ENCODE data around the gene PANX3. TPM values are rescaled to one million over a fixed set of nuclear protein-coding genes. Genes with fewer than 3 reads are reported as not detected.
A peak's percentile ranks its signal among the peaks of the same experiment; 100 is the strongest.

PANX3 gene
- total and polyA plus RNA-seq, 2 of the 13 experiments (the other 11 are each of a cell fraction or from before 2014, with no cell fraction given): not detected

DNA sequence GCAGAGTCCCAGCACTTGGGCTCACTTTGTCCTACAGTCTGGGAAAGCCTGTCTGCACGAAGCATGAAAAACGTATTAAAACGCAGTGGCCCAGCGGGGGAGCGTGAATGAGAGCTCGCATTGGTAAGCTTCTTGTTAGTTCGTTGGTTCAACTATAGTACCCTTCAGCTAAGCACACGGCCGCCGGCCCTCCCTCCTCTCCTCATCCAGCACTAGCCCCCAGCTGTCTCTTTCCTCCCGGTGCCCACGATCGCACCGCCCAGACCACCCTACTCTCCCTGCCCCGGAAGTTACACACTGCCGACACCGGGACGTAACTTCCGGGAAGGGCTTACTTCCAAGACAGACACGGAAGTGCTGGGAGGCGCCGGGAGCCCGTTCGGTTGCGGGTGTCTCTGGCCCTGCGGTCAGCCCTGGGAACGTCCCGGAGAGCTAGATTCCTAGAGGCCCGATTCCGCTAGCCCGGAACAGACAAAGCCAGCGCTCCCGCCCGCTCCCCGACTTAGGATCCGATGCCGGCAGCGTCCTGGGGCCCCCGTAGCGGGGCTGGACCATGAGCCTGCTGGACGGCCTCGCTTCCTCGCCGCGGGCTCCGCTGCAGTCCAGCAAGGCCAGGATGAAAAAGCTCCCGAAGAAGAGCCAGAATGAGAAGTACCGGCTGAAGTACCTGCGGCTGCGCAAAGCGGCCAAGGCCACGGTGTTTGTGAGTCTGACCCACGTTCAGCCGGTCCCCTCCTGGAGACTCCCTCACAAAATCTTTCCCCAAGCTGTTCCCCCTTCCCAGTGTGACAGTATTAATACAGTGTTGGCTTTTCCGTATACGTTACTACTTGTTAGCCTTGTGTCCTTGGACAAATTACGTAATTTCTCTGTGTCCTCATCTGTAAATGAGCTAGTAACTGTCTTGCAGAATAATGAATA lies 11.6 kb downstream of the PANX3 start, which contains the start of gene TBRG1 (continued):
- TF ChIP-seq, protein P1, sequence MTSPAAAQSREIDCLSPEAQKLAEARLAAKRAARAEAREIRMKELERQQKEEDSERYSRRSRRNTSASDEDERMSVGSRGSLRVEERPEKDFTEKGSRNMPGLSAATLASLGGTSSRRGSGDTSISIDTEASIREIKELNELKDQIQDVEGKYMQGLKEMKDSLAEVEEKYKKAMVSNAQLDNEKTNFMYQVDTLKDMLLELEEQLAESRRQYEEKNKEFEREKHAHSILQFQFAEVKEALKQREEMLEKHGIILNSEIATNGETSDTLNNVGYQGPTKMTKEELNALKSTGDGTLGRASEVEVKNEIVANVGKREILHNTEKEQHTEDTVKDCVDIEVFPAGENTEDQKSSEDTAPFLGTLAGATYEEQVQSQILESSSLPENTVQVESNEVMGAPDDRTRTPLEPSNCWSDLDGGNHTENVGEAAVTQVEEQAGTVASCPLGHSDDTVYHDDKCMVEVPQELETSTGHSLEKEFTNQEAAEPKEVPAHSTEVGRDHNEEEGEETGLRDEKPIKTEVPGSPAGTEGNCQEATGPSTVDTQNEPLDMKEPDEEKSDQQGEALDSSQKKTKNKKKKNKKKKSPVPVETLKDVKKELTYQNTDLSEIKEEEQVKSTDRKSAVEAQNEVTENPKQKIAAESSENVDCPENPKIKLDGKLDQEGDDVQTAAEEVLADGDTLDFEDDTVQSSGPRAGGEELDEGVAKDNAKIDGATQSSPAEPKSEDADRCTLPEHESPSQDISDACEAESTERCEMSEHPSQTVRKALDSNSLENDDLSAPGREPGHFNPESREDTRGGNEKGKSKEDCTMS (CRISPR knock-in tag; conservative IDR thresholded peaks at IDR 0.05): no peak
- TF ChIP-seq NFIC (IDR thresholded peaks at IDR 0.05; ENCODE audit: low read length): no peak
- no peak for TF ChIP-seq ZNF234 (CRISPR knock-in tag; conservative IDR thresholded peaks at IDR 0.05)
- TF ChIP-seq ZNF510 (CRISPR knock-in tag; IDR thresholded peaks at IDR 0.05; ENCODE audit: low read depth): no peak
- TF ChIP-seq, protein P2, sequence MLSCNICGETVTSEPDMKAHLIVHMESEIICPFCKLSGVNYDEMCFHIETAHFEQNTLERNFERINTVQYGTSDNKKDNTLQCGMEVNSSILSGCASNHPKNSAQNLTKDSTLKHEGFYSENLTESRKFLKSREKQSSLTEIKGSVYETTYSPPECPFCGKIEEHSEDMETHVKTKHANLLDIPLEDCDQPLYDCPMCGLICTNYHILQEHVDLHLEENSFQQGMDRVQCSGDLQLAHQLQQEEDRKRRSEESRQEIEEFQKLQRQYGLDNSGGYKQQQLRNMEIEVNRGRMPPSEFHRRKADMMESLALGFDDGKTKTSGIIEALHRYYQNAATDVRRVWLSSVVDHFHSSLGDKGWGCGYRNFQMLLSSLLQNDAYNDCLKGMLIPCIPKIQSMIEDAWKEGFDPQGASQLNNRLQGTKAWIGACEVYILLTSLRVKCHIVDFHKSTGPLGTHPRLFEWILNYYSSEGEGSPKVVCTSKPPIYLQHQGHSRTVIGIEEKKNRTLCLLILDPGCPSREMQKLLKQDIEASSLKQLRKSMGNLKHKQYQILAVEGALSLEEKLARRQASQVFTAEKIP (CRISPR knock-in tag; IDR thresholded peaks at IDR 0.05; ENCODE audit: borderline replicate concordance): no peak
- TF ChIP-seq ISX (CRISPR knock-in tag; conservative IDR thresholded peaks at IDR 0.05): no peak; the same call in 1 of the 2 replicates
- TF ChIP-seq CENPX (CRISPR knock-in tag; IDR thresholded peaks at IDR 0.05): no peak
- TF ChIP-seq ZNF224 (CRISPR knock-in tag; IDR thresholded peaks at IDR 0.05): no peak
- TF ChIP-seq, protein P3, sequence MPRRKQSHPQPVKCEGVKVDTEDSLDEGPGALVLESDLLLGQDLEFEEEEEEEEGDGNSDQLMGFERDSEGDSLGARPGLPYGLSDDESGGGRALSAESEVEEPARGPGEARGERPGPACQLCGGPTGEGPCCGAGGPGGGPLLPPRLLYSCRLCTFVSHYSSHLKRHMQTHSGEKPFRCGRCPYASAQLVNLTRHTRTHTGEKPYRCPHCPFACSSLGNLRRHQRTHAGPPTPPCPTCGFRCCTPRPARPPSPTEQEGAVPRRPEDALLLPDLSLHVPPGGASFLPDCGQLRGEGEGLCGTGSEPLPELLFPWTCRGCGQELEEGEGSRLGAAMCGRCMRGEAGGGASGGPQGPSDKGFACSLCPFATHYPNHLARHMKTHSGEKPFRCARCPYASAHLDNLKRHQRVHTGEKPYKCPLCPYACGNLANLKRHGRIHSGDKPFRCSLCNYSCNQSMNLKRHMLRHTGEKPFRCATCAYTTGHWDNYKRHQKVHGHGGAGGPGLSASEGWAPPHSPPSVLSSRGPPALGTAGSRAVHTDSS (CRISPR knock-in tag; conservative IDR thresholded peaks at IDR 0.05): no peak
- TF ChIP-seq ZNF251 (CRISPR knock-in tag; IDR thresholded peaks at IDR 0.05): no peak
- TF ChIP-seq SPEN (CRISPR knock-in tag; IDR thresholded peaks at IDR 0.05; ENCODE audit: low read depth): peak; percentile 90; the same call in 1 of the 2 replicates
- peak; percentile 57 for TF ChIP-seq BCL6 (CRISPR knock-in tag; IDR thresholded peaks at IDR 0.05)
- peak; percentile 85; the same call in 1 of the 2 replicates for TF ChIP-seq HIVEP1 (CRISPR knock-in tag; IDR thresholded peaks at IDR 0.05)
- TF ChIP-seq ZNF598 (CRISPR knock-in tag; IDR thresholded peaks at IDR 0.05; ENCODE audit: borderline replicate concordance): peak; percentile 93
- peak; percentile 44 for TF ChIP-seq U2AF1 (optimal IDR thresholded peaks at IDR 0.05; ENCODE audit: low read depth, low read length)
- TF ChIP-seq IRF2 (CRISPR knock-in tag; IDR thresholded peaks at IDR 0.05): peak; percentile 89; the same call in 1 of the 2 replicates
- no peak for TF ChIP-seq ZBTB49 (CRISPR knock-in tag; IDR thresholded peaks at IDR 0.05; ENCODE audit: borderline replicate concordance)
- no peak for TF ChIP-seq ZNF256 (CRISPR knock-in tag; conservative IDR thresholded peaks at IDR 0.05)
- TF ChIP-seq TCF7L2 (IDR thresholded peaks at IDR 0.05; ENCODE audit: low read depth, low read length): no peak
